ENCODE measurements around the gene LIMS1.

GRCh38 chr2:108635630-108636354, 101.5 kb downstream of the LIMS1 start:
- no peak for TF ChIP-seq CTCF (IDR thresholded peaks at IDR 0.05)
- TF ChIP-seq EZH2 (IDR thresholded peaks at IDR 0.05): no peak
- no peak for TF ChIP-seq EZH2phosphoT487 (IDR thresholded peaks at IDR 0.05)
